ENCODE data around the gene LZTR1.

GRCh38 chr22:21000987-21001600 is 19.0 kb downstream of the LZTR1 start:
- TF ChIP-seq ESRRA (IDR thresholded peaks at IDR 0.05; ENCODE audit: low read length) (no peak), BRCA1 (IDR thresholded peaks at IDR 0.05; ENCODE audit: low read depth, low read length) (no peak), CHD4 (IDR thresholded peaks at IDR 0.05) (no peak)
